GM04503 (cell line): ENCODE measurements around the gene MT2A.

Experiments
- DNase-seq: peaks from one replicate; pipeline ENCODE4 v3.0.0-alpha.2; 2012; ENCODE audit warnings: low read depth

MT2A gene

GRCh38 chr16:56639045-56639444 lies 30.7 kb downstream of the MT2A start:
- DNase-seq = no peak

DNA sequence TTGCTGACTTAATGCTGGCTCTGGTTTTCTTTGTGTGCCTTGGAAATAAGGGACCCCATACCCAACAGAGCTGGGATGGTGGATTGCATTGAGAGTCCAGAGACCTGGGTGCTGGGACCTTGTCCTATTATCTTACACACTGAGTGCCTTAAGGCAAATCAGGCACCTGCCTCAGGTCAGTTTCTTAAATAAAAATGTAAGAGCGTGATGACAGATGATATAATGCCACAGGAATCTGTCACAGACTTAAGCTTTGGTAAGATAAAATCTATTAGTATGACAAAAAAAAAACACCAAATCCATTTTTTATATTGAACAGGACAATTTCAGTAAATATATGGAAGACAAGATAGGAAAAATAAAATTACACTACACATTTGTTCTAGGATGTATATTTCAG lies 31.7 kb downstream of the MT2A start:
- DNase-seq = no peak

DNA sequence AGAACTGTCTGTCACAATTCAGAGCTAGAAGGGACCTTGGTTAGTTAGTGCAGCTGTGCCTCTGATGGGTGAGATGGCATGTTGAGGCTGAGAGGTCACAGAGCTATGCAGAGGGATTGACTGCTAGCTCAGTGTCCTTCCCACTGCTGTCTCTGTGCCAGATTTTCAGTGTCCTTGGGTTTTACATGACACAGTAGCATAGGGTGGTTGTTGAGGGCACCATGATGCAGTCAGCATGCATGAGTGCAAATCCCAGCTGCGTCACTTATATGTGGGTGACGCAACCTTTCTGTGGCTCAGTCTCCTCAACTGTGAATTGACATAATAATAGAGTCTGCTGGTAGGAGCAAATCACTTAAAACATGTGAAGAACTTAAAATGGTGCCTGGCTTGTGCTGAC lies 32.8 kb downstream of the MT2A start:
- DNase-seq = no peak

- no peak for DNase-seq
Measured at GRCh38 chr16:56643080-56643778, 34.8 kb downstream of the MT2A start.

DNA sequence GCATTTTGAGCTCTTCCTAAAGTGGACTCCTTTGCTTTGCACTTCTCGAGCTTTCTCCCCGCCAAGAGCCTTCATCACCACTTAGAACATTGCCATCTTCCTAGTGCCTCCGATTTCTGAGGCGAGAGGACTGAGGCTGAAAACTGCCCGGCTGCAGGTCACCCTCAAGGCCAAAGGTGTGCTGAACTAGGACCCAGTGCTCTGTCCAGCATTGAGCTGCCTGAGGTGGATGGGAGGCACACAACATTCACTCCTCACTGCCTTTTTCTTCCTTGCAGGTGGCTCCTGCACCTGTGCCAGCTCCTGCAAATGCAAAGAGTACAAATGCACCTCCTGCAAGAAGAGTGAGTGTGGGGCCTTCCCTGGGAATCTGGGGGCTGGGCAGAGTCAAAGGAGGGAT lies 35.4 kb downstream of the MT2A start:
- no peak for DNase-seq

DNA sequence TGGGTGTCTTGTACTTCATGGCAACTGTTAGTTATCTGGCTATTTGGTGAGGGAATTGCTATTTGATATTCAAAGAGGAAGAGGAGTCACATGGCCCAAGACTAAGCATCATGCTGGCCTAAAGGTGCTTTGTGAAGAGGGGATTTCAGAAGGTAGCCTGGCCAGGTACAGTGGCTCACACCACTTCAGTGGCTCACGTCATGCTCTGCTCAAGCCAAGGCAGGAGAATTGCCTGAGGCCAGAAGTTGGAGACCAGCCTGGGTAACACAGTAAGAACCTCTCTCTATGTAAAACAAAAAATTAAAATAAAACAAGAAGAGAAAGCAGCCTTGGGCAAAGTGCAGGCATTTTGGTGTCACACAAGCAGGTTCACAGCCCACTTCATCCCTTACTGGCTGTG lies 36.9 kb downstream of the MT2A start:
- DNase-seq = no peak

DNA sequence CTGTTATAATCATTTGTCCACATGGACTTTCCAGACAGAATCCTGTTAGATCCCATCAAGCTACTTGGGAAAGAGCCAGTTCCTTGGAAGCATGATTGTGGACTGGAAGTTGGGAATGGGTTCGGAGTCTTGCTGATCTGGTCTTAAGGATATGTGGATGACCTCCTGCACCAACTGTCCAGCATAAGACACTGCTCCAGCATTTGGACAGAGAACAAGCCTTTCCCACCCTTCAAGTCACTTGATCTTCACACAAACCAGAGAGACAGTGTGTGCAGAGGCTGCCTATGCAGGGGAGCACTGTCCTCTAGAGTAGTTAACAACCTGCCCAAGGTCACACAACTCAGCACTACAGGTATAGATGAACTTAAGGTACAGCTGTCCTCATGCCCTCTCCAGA lies 37.5 kb downstream of the MT2A start:
- DNase-seq = no peak

GRCh38 chr16:56647641-56648431 lies 39.5 kb downstream of the MT2A start:
- no peak for DNase-seq

DNA sequence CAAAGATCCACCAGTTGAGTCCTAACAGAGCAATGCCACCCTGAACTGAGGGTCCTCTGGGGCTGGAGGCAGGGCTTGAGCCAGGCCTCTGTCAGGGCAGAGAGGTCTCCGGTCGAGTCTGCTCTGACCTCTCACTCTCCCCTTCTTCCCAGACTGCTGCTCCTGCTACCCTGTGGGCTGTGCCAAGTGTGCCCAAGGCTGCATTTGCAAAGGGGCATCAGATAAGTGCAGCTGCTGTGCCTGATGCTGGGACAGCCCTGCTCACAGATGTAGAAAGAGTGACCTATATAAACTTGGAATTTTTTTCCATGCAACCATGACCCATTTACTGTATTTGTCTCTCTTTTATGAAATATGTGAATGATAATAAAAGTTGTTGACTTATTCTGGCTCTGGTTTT lies 40.9 kb downstream of the MT2A start:
- DNase-seq = no peak

- no peak for DNase-seq
Measured at GRCh38 chr16:56649820-56650219, 41.4 kb downstream of the MT2A start.

- DNase-seq = no peak
Measured at GRCh38 chr16:56651586-56651985, 43.2 kb downstream of the MT2A start, which contains the start of gene MT1B. TSS of gene MT1B (plus strand) at chr16:56651886. CDS start at chr16:56651954, 68 bp downstream.

GRCh38 chr16:56652600-56652999 lies 44.2 kb downstream of the MT2A start:
- DNase-seq = no peak

DNA sequence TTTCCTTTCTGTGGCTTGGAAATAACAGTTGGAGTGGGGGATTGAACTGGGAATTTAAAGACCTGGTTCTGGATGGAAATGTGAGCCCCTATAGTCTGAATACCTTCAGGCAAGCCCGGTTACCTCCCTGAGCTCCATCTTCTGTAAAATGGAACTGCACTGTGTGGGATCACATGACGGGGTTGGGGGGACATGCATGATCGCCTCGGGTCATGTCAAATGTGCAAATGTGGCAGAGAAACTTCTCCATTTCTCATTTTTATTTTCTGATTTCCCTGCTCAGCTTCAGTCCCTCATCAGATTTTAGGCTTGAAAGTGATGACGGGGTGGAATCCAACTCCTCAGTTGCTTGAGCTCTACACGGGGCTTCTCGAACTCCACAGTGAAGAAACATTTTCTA lies 44.8 kb downstream of the MT2A start:
- no peak for DNase-seq

DNA sequence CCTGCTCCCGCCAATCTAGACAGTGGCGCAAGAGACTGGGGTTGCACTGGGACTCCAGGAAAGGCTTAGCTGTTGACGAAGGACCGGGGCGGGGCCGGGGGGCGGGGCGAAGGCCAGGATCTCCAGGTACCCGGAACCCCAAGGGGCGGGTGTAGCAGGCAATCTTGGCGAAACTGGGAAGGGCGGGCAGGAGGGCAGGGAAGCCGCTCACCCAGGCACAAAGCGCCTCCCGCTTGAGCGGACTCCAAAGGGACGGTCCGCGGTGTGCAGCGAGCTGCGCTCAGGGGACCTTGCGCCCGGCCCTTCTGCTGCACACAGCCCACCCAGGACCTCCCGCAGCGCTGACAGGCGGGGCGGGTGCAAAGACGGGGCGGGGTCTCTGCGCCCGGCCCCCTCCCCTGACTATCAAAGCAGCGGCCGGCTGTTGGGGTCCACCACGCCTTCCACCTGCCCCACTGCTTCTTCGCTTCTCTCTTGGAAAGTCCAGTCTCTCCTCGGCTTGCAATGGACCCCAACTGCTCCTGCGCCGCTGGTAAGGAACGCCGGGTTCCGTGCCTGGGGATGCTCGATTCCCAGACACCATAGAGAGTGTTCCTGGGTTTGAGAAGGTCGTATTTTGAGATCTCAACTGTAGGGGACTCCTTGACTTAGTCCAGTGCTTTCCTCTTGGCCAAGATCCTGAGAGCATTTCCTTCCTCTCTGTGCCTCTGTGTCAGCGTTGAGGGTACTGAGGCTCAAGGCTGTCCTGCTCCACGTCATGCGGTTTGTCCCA lies 49.4 kb downstream of the MT2A start, which contains the start of gene MT1F:
Gene MT1F (plus strand): TSS at position 405 of the 772 bp plus-strand sequence. CDS start 100 bp downstream, at position 505.
- DNase-seq = no peak

GRCh38 chr16:56658327-56658875 lies 50.0 kb downstream of the MT2A start:
- no peak for DNase-seq
